RWPE2 (cell line): Measurements from ENCODE around the gene ABCA2.
A peak's percentile ranks its signal among the peaks of the same experiment; 100 is the strongest.

Experiments
- ATAC-seq: fragments of 200-7000 bp; cut with Tn5 transposase; 3 replicates; pipeline ENCODE4 v1.9.1; 2021; ENCODE audit warnings: low read depth
- DNase-seq: peaks from one replicate; pipeline ENCODE4 v3.0.0-alpha.2; 2020; ENCODE audit warnings: low spot score
- H3K27ac ChIP-seq: fragments of 450-650 bp; 2 replicates; pipeline ENCODE4 v1.5.1; 2017; ENCODE audit warnings: mild to moderate bottlenecking; ENCODE audit not compliant: poor library complexity, severe bottlenecking
- H3K27me3 ChIP-seq: fragments of 250-450 bp; sonication (Bioruptor Pico); 2 replicates; pipeline ENCODE4 v1.5.1; 2021; ENCODE audit warnings: mild to moderate bottlenecking, moderate library complexity; ENCODE audit not compliant: insufficient read depth, poor library complexity, severe bottlenecking
- H3K36me3 ChIP-seq: fragments of 250-450 bp; sonication (Bioruptor Pico); 2 replicates; pipeline ENCODE4 v1.5.1; 2020; ENCODE audit warnings: low read depth, mild to moderate bottlenecking, moderate library complexity
- H3K4me1 ChIP-seq: fragments of 250-450 bp; sonication (Bioruptor Pico); 2 replicates; pipeline ENCODE4 v1.5.1; 2021; ENCODE audit warnings: mild to moderate bottlenecking, moderate library complexity; ENCODE audit not compliant: insufficient read depth, poor library complexity, severe bottlenecking
- H3K4me3 ChIP-seq: fragments of 250-450 bp; sonication (Bioruptor Pico); 2 replicates; pipeline ENCODE4 v1.5.1; 2021; ENCODE audit warnings: mild to moderate bottlenecking, moderate library complexity; ENCODE audit not compliant: severe bottlenecking
- H3K9me3 ChIP-seq: fragments of 250-450 bp; sonication (Bioruptor Pico); 2 replicates; pipeline ENCODE4 v1.5.1; 2021; ENCODE audit warnings: mild to moderate bottlenecking, moderate library complexity; ENCODE audit not compliant: severe bottlenecking
- TF ChIP-seq, protein P1 (sequence below): fragments of 450-650 bp; IDR thresholded peaks from one replicate; pipeline ENCODE4 v1.5.1; 2017; ENCODE audit warnings: mild to moderate bottlenecking, moderate library complexity; ENCODE audit not compliant: poor library complexity, severe bottlenecking

ABCA2 gene

DNA sequence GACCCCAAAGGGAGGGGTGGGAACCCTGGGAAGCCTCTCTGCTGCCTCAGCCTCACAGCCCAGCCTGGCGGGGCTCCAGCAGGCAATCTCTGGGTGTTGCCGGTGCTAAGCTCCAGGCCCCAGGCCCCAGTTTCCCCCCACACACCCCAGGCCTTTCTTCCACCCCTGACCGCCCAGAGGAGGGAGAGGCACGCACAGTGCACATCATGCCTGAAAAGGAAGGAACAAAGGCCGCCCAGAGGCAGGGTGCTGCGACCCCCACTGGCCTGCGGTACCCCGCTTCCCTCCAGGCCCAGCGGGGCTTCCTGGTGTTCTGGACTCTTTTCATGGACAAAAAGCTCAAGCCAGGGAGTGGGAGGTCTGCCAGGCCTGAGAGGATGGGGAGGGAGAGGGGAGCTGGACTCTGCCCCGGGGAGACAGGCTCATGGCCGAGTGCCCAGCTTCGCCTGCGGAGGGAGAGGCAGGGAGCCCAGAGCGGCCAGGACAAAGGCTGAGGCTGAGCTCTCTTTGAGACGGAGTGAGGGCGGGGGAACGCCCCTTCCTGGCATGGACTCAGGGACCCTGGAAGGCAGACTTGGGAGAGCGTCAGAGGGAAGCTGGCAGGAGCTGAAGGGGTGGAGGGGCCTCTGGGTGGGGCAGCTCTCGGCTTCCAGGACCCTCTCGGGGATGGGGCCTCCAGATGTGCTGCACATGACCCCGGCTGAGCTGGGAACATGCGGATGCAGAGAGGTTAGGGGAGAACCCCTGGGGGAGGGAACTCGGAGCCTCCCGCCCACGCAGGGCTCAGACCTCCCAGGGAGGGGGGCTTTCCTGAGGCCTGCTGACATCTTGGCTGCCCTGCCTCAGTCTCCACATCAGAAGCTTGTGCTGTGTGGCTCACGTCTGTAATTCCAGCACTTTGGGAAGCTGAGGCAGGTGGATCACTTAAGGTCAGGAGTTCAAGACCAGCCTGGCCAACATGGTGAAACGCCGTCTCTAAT lies 27.6 kb upstream of the ABCA2 start:
- no peak for DNase-seq
- Histone ChIP-seq H3K27ac (no peak overlapping the region), H3K4me3 (no peak overlapping the region)

DNA sequence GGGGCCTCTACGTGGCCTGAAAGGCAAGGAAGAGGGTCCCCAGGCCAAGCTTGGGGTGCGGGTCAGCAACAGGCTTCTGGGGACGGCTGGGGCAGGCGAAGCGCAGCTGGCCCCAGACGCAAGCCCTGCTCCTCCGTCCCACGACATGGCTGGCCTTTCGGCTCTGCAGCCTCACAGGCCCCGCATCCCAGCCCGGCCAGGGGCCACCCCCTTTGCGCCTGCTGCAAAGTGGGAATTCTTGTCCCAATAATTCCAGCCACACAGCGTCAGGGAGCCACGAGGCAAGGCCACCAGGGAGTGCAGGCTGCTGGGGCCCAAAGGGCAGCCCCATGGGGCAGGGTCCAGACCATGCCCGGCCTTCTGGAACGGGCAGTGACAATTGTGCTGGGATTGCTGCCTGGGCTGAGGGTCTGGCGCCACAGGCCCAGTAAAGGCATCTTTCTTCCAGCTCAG lies 26.9 kb upstream of the ABCA2 start:
- peaks cover 7% of the 10 kb centered on the region for H3K4me1 ChIP-seq
- TF ChIP-seq, protein P1, sequence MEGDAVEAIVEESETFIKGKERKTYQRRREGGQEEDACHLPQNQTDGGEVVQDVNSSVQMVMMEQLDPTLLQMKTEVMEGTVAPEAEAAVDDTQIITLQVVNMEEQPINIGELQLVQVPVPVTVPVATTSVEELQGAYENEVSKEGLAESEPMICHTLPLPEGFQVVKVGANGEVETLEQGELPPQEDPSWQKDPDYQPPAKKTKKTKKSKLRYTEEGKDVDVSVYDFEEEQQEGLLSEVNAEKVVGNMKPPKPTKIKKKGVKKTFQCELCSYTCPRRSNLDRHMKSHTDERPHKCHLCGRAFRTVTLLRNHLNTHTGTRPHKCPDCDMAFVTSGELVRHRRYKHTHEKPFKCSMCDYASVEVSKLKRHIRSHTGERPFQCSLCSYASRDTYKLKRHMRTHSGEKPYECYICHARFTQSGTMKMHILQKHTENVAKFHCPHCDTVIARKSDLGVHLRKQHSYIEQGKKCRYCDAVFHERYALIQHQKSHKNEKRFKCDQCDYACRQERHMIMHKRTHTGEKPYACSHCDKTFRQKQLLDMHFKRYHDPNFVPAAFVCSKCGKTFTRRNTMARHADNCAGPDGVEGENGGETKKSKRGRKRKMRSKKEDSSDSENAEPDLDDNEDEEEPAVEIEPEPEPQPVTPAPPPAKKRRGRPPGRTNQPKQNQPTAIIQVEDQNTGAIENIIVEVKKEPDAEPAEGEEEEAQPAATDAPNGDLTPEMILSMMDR, result no peak
- ATAC-seq, result no peak
- H3K36me3 ChIP-seq, result no peaks in the 10 kb centered on the region
- H3K27ac ChIP-seq, result no peak overlapping the region
- no peak overlapping the region for H3K4me3 ChIP-seq
- H3K27me3 ChIP-seq, result no peaks in the 10 kb centered on the region
- DNase-seq, result no peak
- no peaks in the 10 kb centered on the region for H3K9me3 ChIP-seq

More for the DNA sequence above, 27.6 kb upstream of the ABCA2 start:
- peaks cover 7% of the 10 kb centered on the region for H3K4me1 ChIP-seq
- H3K9me3 ChIP-seq, result no peaks in the 10 kb centered on the region
- TF ChIP-seq, protein P1, result no peak
- H3K36me3 ChIP-seq, result no peaks in the 10 kb centered on the region
- H3K27me3 ChIP-seq, result no peaks in the 10 kb centered on the region
- peak; percentile 18; the same call in 2 of the 3 replicates for ATAC-seq

DNA sequence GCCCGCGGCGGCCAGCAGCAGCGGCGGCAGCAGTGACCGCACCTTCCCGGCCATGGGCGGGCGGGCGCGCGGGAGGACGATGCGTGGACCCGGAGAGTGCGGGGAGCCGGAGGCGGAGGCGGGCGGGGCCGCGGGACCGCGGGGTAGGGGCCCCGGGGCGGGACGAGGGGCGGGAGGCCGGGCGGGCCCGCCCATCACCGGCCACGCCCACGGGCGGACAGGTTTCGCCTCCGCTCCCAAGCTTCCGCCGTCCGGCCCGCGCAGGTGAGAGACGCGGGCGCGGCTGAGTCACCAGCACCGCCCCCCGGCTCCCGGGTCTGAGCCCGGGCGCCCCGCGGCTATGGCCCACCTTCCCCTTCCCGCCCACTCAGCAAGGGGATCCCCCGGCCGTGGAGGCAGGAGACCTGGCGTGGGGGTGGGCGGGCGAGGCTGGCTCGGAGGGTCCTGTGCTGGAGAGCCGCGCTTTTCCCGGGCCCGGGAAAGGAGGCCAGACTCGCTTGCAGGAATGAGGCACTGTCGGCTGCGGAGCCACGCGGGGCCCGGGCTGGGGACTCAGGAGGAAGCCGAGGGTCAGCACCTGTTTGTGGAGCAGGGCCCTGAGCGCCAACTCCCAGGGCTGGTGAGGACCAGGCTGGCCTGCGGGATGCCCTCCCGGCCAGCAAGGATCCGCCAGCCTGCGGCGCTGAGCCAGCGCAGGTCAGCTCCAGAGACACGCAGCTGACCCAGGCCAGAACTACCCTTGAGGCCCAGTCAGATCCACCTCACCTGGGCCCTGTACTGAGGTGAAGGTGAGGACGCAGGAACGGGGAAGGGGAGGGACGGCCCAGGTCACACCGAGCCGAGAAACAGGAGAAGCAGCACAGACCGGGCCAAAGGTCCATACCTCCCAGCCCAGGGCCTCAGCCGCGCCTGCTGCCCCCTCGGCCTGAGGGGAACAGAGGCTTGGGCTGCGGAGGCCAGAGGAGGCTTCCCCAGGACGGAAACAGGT lies 26.2 kb upstream of the ABCA2 start, which contains the start of gene ENTPD2:
TSS of gene ENTPD2 (minus strand) at position 118 of the 988 bp plus-strand sequence. CDS start at position 54, 64 bp downstream.
- Histone ChIP-seq H3K4me1 (peaks cover 7% of the 10 kb centered on the region), H3K27ac (no peak within 1 kb of the TSS), H3K36me3 (no peaks in the 10 kb centered on the region), H3K27me3 (no peaks in the 10 kb centered on the region), H3K4me3 (peak within 1 kb of the TSS; percentile 46), H3K9me3 (no peaks in the 10 kb centered on the region)
- TF ChIP-seq, protein P1, result no peak
- DNase-seq (no peak), ATAC-seq (peak; percentile 71)

- Histone ChIP-seq H3K27me3 (no peaks in the 10 kb centered on the region), H3K4me1 (peaks cover 7% of the 10 kb centered on the region), H3K9me3 (no peaks in the 10 kb centered on the region), H3K4me3 (peak overlapping the region; percentile 46), H3K36me3 (no peaks in the 10 kb centered on the region), H3K27ac (no peak overlapping the region)
- TF ChIP-seq, protein P1, result no peak
- DNase-seq (no peak), ATAC-seq (peak; percentile 19)
Observed at GRCh38 chr9:137052998-137053943, 25.2 kb upstream of the ABCA2 start.
